H7 (cell line): ENCODE data around the gene MEF2D. TPM values are rescaled to one million over a fixed set of nuclear protein-coding genes. Genes with fewer than 3 reads are reported as not detected.
A peak's percentile ranks its signal among the peaks of the same experiment; 100 is the strongest.

Source experiments
- DNase-seq: peaks from one replicate; pipeline ENCODE4 v3.0.0; 2012
- H3K27me3 ChIP-seq: 2 replicates; pipeline ENCODE4 v1.6.0; 2011; ENCODE audit warnings: mild to moderate bottlenecking, low read length; ENCODE audit not compliant: control insufficient read depth, insufficient read depth
- H3K36me3 ChIP-seq: replicated peaks from 2 replicates; pipeline ENCODE4 v1.5.1; 2011; ENCODE audit warnings: low read length; ENCODE audit not compliant: control insufficient read depth, insufficient read depth
- H3K4me3 ChIP-seq: 2 replicates; pipeline ENCODE4 v1.5.1; 2011; ENCODE audit warnings: low read depth, mild to moderate bottlenecking, control low read depth, low read length, moderate library complexity; ENCODE audit not compliant: insufficient read depth
- total RNA-seq: library from RNA; depleted of rRNA; stranded (reverse); fragments of >200 nt; shearing (Covaris generic); gene quantifications from 2 replicates; pipeline ENCODE4 v1.2.3, GENCODE V29; 2014

Gene MEF2D
- total RNA-seq, 1 experiment from 2014 or later, result 14.2 TPM

- no peak for DNase-seq
Observed at GRCh38 chr1:156510709-156511108, 10.1 kb upstream of the MEF2D start.

GRCh38 chr1:156509424-156510034 is 9.0 kb upstream of the MEF2D start:
- H3K36me3 ChIP-seq, result no peaks in the 10 kb centered on the region
- peak; percentile 42 for DNase-seq
- H3K4me3 ChIP-seq, result no peak overlapping the region
- H3K27me3 ChIP-seq, result no peaks in the 10 kb centered on the region; the same call in 1 of the 2 replicates

More at GRCh38 chr1:156510709-156511108, 10.1 kb upstream of the MEF2D start:
- H3K4me3 ChIP-seq, result no peak overlapping the region
- no peaks in the 10 kb centered on the region; the same call in 1 of the 2 replicates for H3K27me3 ChIP-seq
- no peaks in the 10 kb centered on the region for H3K36me3 ChIP-seq

GRCh38 chr1:156508955-156509234 is 8.3 kb upstream of the MEF2D start:
- no peaks in the 10 kb centered on the region for H3K36me3 ChIP-seq
- DNase-seq, result no peak
- no peaks in the 10 kb centered on the region; the same call in 1 of the 2 replicates for H3K27me3 ChIP-seq
- H3K4me3 ChIP-seq, result no peak overlapping the region

GRCh38 chr1:156508205-156508954 is 7.8 kb upstream of the MEF2D start:
- no peak for DNase-seq
- H3K4me3 ChIP-seq, result no peak overlapping the region
- no peaks in the 10 kb centered on the region for H3K36me3 ChIP-seq
- no peaks in the 10 kb centered on the region; the same call in 1 of the 2 replicates for H3K27me3 ChIP-seq

GRCh38 chr1:156506450-156506849 is 5.9 kb upstream of the MEF2D start:
- H3K4me3 ChIP-seq, result no peak overlapping the region
- H3K36me3 ChIP-seq, result no peaks in the 10 kb centered on the region
- DNase-seq, result no peak
- H3K27me3 ChIP-seq, result no peaks in the 10 kb centered on the region; the same call in 1 of the 2 replicates

GRCh38 chr1:156505679-156506298 is 5.2 kb upstream of the MEF2D start:
- H3K27me3 ChIP-seq, result no peaks in the 10 kb centered on the region; the same call in 1 of the 2 replicates
- DNase-seq, result no peak
- no peaks in the 10 kb centered on the region for H3K36me3 ChIP-seq
- H3K4me3 ChIP-seq, result peak overlapping the region; percentile 28

- Histone ChIP-seq H3K27me3 (no peaks in the 10 kb centered on the region; the same call in 1 of the 2 replicates), H3K36me3 (no peaks in the 10 kb centered on the region), H3K4me3 (peak overlapping the region; percentile 28)
- peak; percentile 95 for DNase-seq
Observed at GRCh38 chr1:156504821-156505678, 4.5 kb upstream of the MEF2D start.

GRCh38 chr1:156504438-156504813 is 3.9 kb upstream of the MEF2D start:
- Histone ChIP-seq H3K4me3 (no peak overlapping the region; the same call in 1 of the 2 replicates), H3K36me3 (no peaks in the 10 kb centered on the region), H3K27me3 (no peaks in the 10 kb centered on the region; the same call in 1 of the 2 replicates)
- DNase-seq, result no peak

GRCh38 chr1:156503698-156504437 is 3.3 kb upstream of the MEF2D start:
- no peaks in the 10 kb centered on the region for H3K36me3 ChIP-seq
- no peak overlapping the region for H3K4me3 ChIP-seq
- peak; percentile 18 for DNase-seq
- no peaks in the 10 kb centered on the region; the same call in 1 of the 2 replicates for H3K27me3 ChIP-seq

GRCh38 chr1:156502894-156503697 is 2.5 kb upstream of the MEF2D start:
- Histone ChIP-seq H3K36me3 (no peaks in the 10 kb centered on the region), H3K4me3 (0 out of 2 replicates have a peak overlapping the region, but pooled peaks have one; percentile 1), H3K27me3 (no peaks in the 10 kb centered on the region; the same call in 1 of the 2 replicates)
- DNase-seq, result peak; percentile 93

GRCh38 chr1:156502391-156502893 is 1.9 kb upstream of the MEF2D start:
- no peak overlapping the region for H3K4me3 ChIP-seq
- no peak for DNase-seq
- no peaks in the 10 kb centered on the region; the same call in 1 of the 2 replicates for H3K27me3 ChIP-seq
- H3K36me3 ChIP-seq, result no peaks in the 10 kb centered on the region

- Histone ChIP-seq H3K36me3 (no peaks in the 10 kb centered on the region), H3K27me3 (no peaks in the 10 kb centered on the region; the same call in 1 of the 2 replicates), H3K4me3 (peak overlapping the region; percentile 72)
- DNase-seq, result peak; percentile 100
Observed at GRCh38 chr1:156500793-156501506, 375 bp upstream of the MEF2D start.
